Left hindlimb (tissue), 1 donor: ENCODE results near the gene VWA3B.

Experiments used
- DNase-seq: peaks from one replicate; pipeline ENCODE4 v3.0.0-alpha.2; 2018

Gene VWA3B

GRCh38 chr2:98175811-98176210 lies 88.8 kb downstream of the VWA3B start:
- DNase-seq, result no peak

- DNase-seq, result no peak
These were observed 90.3 kb downstream of the VWA3B start for GRCh38 chr2:98177286-98177685.

DNA sequence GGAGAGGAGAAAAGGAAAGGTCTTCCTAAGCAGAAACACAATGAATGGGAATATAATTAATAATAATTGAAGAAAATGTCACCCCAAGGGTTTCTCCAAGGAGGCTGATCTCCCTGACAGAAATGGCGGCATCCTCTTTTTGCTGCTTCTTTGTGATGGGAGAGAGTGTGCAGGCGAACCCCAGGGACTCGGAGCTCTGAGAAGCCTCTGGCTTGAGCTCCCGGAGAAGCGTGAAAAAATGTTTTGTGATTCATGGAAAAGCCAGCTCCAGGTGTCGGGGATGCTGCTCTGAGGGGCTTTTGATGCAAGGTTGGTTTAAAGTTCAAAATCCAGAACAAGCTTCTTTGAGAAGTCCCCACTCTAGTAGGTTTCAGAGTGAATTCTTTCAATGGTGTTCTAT lies 91.0 kb downstream of the VWA3B start:
- DNase-seq, result no peak

DNA sequence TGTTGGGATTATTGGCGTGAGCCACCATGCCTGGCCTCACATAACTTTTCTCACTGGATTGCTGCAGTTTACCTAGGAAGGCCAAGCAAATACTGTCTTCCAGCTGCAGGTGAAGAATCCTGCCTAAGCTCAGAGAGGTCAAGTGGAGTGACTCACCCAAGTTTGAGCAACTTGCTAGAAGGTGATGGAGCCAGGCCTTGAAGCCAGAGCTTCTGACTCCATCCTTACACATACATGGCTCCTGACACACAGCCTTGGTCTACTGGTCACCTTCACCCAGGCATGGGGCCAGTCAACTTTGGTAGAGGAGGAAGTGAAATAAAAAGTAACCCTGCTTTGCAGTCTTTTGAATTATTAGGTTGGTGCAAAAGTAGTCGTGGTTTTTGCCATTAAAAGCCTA lies 93.5 kb downstream of the VWA3B start:
- no peak for DNase-seq

GRCh38 chr2:98181346-98181745 lies 94.4 kb downstream of the VWA3B start:
- DNase-seq, result no peak

DNA sequence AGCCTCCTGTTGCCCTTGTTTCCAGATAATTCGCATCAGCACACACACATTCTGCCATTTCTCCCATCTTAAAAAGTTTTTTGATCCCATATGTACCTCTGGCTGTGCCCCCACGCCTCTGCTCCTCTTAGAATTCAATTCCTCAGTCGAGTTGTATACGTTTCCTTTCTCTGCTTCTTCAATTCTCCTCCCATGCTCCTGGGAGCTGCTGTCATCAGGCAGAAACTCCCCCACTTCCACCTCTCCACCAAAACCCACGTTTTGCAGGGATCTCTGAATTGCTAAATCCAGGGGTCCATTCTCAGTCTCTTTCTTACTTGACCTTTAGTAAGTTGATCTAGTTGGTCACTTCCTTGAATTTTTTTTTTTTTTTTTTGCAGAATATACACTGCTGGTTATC lies 98.8 kb downstream of the VWA3B start:
- DNase-seq, result no peak

GRCh38 chr2:98187194-98187593 lies 100.2 kb downstream of the VWA3B start:
- DNase-seq, result no peak

DNA sequence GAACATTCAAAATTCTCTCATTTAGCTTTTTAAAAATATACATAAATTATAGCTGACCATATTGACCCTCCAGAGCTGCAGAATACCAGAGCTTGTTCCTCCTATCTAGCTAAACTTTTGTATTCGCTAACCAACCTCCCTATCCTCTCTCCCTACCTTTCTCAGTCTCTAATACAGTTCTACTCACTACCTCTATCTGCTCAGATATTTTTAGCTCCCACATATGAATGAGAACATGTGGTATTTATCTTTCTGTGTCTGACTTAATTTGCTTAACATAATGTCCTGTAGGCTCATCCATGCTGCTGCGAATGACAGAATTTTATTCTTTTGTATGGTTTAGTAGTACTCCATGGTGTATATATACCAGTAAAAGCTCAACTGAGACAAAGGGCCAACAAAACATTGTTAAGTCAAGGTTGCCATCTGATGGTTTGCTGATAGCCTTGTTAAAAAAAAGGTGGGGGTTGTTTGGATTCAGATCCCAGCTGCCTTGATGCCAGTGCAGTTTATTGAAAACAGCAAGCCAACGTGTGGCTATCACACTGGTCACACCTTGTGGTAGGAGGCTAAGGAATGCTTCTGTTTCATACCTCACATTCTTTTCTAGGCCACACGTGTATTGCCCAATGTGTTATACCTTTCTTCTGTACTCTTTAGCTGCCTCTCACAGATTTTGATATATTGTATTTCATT lies 101.5 kb downstream of the VWA3B start:
- no peak for DNase-seq

GRCh38 chr2:98191883-98192282 lies 104.9 kb downstream of the VWA3B start:
- no peak for DNase-seq

- no peak for DNase-seq
These were observed 114.6 kb downstream of the VWA3B start for GRCh38 chr2:98201576-98201975.

- DNase-seq, result no peak
These were observed 118.9 kb downstream of the VWA3B start for GRCh38 chr2:98205889-98206288.

GRCh38 chr2:98212092-98213000 lies 125.4 kb downstream of the VWA3B start:
- no peak for DNase-seq

- no peak for DNase-seq
These were observed 129.6 kb downstream of the VWA3B start for GRCh38 chr2:98216616-98217015.

DNA sequence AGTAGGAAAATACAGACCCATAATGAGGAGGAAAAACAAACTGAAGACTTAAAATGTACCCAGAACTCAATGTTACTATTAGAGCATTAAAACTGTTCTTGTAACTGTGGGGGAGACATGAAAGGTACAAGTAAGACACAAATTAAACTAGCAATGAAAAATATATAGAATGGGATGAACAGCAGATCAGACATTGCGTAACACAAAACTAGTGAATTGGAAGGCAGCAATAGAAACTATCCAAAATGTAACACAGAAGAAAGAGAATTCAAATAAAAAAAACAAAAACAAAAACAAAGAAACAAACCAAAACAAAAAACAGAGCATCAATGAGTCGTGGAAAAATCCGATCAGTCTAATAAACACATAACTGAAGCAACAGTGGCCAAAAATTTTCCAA lies 132.2 kb downstream of the VWA3B start:
- DNase-seq, result no peak

GRCh38 chr2:98233941-98234340 lies 147.0 kb downstream of the VWA3B start:
- DNase-seq, result no peak

GRCh38 chr2:98234776-98235175 lies 147.8 kb downstream of the VWA3B start:
- no peak for DNase-seq

GRCh38 chr2:98236935-98237334 lies 150.0 kb downstream of the VWA3B start:
- no peak for DNase-seq

- no peak for DNase-seq
These were observed 153.9 kb downstream of the VWA3B start for GRCh38 chr2:98240786-98241398.

- no peak for DNase-seq
These were observed 154.6 kb downstream of the VWA3B start for GRCh38 chr2:98241592-98241991.

GRCh38 chr2:98242003-98242402 lies 155.0 kb downstream of the VWA3B start:
- no peak for DNase-seq

DNA sequence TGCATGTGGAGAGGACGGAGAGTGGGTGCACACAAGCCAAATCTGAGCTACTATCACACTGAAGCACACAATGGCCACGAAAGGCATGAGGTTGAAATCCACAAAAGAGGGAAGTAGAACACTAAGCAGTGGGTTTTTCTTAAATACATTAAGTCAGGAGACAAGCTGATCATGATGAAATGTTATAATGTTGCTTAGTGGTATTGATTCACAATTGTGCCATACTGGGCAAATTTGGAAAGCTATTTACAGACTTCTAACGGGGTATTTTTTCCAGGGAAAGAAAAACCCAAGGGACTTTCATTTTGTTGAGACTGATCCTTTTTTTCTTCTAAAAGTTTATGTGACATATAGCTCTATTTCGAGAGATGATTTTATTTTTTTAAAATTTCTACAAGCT lies 158.5 kb downstream of the VWA3B start:
- no peak for DNase-seq

DNA sequence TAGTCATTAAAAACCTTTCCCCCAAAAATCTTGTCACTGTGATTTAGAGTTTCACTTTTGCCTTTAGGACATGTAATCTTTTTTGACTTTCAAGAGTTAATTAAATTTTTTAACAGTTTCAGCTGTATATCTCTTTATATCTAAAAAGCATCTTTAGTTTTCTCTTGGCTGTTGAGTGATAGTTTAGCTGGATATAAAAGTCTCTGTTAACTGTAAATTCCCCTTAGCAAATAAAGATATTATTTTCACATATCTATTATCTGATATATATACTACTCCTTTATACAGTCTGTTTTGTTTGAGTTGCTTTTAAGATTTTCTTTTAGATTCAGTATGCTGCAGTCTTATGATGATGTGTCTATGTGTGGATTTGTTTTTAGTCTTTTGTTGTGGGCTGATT lies 160.4 kb downstream of the VWA3B start:
- DNase-seq, result no peak

DNA sequence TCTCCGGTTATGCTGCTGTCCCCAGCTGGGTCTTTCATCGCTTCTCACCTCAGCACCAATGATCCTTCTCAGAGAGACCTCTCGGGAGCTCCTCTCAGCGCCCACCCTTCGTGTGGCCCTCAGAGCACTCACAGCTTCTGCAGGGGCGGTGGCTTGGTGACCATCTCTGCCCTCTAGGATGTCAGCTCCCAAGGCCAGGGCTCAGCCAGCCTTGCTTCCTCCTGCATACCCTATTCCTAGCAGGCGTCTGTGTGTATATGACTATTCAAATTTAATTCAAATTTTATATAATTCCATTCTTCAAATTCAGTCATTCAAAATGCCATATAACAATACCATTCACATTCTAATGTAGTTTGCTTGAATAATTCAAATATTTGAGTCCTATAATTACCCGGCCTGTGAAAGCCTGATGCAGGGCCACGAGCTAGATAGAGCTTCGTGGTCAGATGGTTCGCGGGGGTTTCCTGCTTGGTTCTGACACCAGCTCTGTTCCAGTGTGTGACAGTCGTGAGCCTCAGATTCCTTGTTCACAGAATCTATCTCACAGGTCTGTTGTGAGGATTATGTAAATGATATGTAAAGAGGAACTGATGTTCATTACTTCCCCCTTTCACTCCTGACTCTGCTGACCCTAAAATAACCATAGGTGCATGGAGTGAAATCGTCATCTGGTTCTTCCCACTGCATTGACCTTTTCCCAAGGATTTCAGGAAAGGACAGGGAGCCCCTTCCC lies 165.2 kb downstream of the VWA3B start:
- DNase-seq, result no peak
